A549 treated with DMSO at 1 μM for 4 hours (cell line): ENCODE measurements around the gene CC2D2A. TPM values are rescaled to one million over a fixed set of nuclear protein-coding genes. Genes with fewer than 3 reads are reported as not detected.

Source experiments
- total RNA-seq: library from RNA; stranded (reverse); fragments of 200-300 nt; extraction: Qiagen RNA extraction; gene quantifications from 5 replicates; pipeline ENCODE4 v1.2.3, GENCODE V29; 2022; ENCODE audit warnings: low read depth

The CC2D2A gene
- 12.2 to 16.4 TPM (median 13.2 TPM) in 5 replicates for total RNA-seq

GRCh38 chr4:15469402-15470127 is at the start of gene CC2D2A:
Gene CC2D2A (plus strand): TSS chr4:15469882. CDS start chr4:15475933, 6,051 bp downstream.

GRCh38 chr4:15427701-15428100 is 42.0 kb upstream of the CC2D2A start, which contains the start of gene C1QTNF7:
Gene C1QTNF7 (plus strand): TSS chr4:15428033. CDS start chr4:15435744, 7,711 bp downstream.

Other genes with a start within 250 kb of the CC2D2A start
- gene C1QTNF7, start 41.8 kb upstream of the CC2D2A start, total RNA-seq: not detected in 5 replicates
- 32.0 to 40.2 TPM (median 32.6 TPM) in 5 replicates for gene FBXL5, start 185.5 kb downstream of the CC2D2A start, total RNA-seq
- gene FAM200B, start 211.9 kb downstream of the CC2D2A start, total RNA-seq: 30.7 to 39.5 TPM (median 34.0 TPM) in 5 replicates
- gene BST1, start 233.2 kb downstream of the CC2D2A start, total RNA-seq: 17.6 to 21.6 TPM (median 18.5 TPM) in 5 replicates